ENCODE data around the gene WDR18. TPM values are rescaled to one million over a fixed set of nuclear protein-coding genes. Genes with fewer than 3 reads are reported as not detected.
A peak's percentile ranks its signal among the peaks of the same experiment; 100 is the strongest.

Gene WDR18
- total and polyA plus RNA-seq, 8 donors, result 12.3 to 84.8 (median 23.3) TPM

GRCh38 chr19:953445-954271 is 30.5 kb upstream of the WDR18 start:
- ATAC-seq, result no peak
- Histone ChIP-seq H3K4me3 (peak overlapping the region in 1 of 4 donors; percentile 17), H3K4me1 (peaks cover 8 to 9% (median 9%) of the 10 kb centered on the region in 3 donors), H3K9me3 (no peaks in the 10 kb centered on the region), H3K27ac (peak overlapping the region in 2 of 4 donors; percentile 61 to 76), H3K36me3 (no peaks in the 10 kb centered on the region), H3K27me3 (no peaks in the 10 kb centered on the region)
- TF ChIP-seq CTCF (IDR thresholded peaks at IDR 0.05), result no peak
- intact Hi-C loops (cut with DNase I), result no loop called here
- peak in 2 of 6 donors; percentile 30 to 61 for DNase-seq
- FAIRE-seq, result no peak
- WGBS, 2 donors, result 62 to 65% methylated on average over 33 of the region's 33 CpGs

- Histone ChIP-seq H3K9me3 (no peaks in the 10 kb centered on the region), H3K27ac (no peak overlapping the region), H3K4me1 (peaks cover 8 to 9% (median 9%) of the 10 kb centered on the region in 3 donors), H3K36me3 (no peaks in the 10 kb centered on the region), H3K27me3 (no peaks in the 10 kb centered on the region), H3K4me3 (no peak overlapping the region)
- ATAC-seq (no peak), FAIRE-seq (no peak), DNase-seq (no peak)
- TF ChIP-seq CTCF (IDR thresholded peaks at IDR 0.05), result no peak
- intact Hi-C loops (cut with DNase I), result no loop called here
- WGBS, 2 donors, result 63 to 71% methylated on average over 14 of the region's 14 CpGs
Observed at GRCh38 chr19:954272-954671, 29.9 kb upstream of the WDR18 start.

- H3K9me3 ChIP-seq, result no peaks in the 10 kb centered on the region
- peak overlapping the region in 2 of 4 donors; percentile 8 to 22 for H3K27ac ChIP-seq
- TF ChIP-seq CTCF (IDR thresholded peaks at IDR 0.05), result no peak
- ATAC-seq, result no peak
- DNase-seq, result peak in 2 of 6 donors; percentile 34 to 72
- H3K27me3 ChIP-seq, result no peaks in the 10 kb centered on the region
- H3K36me3 ChIP-seq, result no peaks in the 10 kb centered on the region
- H3K4me3 ChIP-seq, result no peak overlapping the region
- peaks cover 8 to 9% (median 9%) of the 10 kb centered on the region in 3 donors for H3K4me1 ChIP-seq
- 84 to 87% methylated on average over 42 to 43 of the region's 43 CpGs for WGBS, 2 donors
- intact Hi-C loops (cut with DNase I), result no loop called here
- no peak for FAIRE-seq
Observed at GRCh38 chr19:954672-955494, 29.3 kb upstream of the WDR18 start.

- 75 to 78% methylated on average over 52 to 55 of the region's 55 CpGs for WGBS, 2 donors
- ATAC-seq, result peak; percentile 10 to 67 (median 64)
- H3K36me3 ChIP-seq, result no peaks in the 10 kb centered on the region
- peaks cover 8 to 9% (median 9%) of the 10 kb centered on the region in 3 donors for H3K4me1 ChIP-seq
- DNase-seq, result peak in 3 of 6 donors; percentile 60 to 82 (median 69)
- no peaks in the 10 kb centered on the region for H3K27me3 ChIP-seq
- intact Hi-C loops (cut with DNase I), result no loop called here
- no peaks in the 10 kb centered on the region for H3K9me3 ChIP-seq
- peak overlapping the region in 1 of 4 donors; percentile 13 for H3K4me3 ChIP-seq
- no peak for FAIRE-seq
- H3K27ac ChIP-seq, result peak overlapping the region; percentile 59 to 83 (median 78)
- no peak for TF ChIP-seq CTCF (IDR thresholded peaks at IDR 0.05)
Observed at GRCh38 chr19:955803-956765, 28.1 kb upstream of the WDR18 start.
